Left ventricle myocardium inferior (tissue), 1 donor: ENCODE results near the gene CRHR1. TPM values are rescaled to one million over a fixed set of nuclear protein-coding genes. Genes with fewer than 3 reads are reported as not detected.
"Not testable (repeated sequence)": the region's sequence is repeated elsewhere in the genome, so short reads cannot be mapped to it uniquely, and the experiment has no call there.

Experiments used
- DNase-seq: peaks from one replicate; pipeline ENCODE4 v3.0.0-alpha.2; 2020
- H3K27ac ChIP-seq: fragments of 200-600 bp; replicated peaks from 2 replicates; pipeline ENCODE4 v1.8.0; 2021
- H3K27me3 ChIP-seq: fragments of 200-600 bp; 2 replicates; pipeline ENCODE4 v1.8.0; 2021; ENCODE audit warnings: low read depth
- H3K36me3 ChIP-seq: fragments of 200-600 bp; 2 replicates; pipeline ENCODE4 v1.8.0; 2021
- H3K4me1 ChIP-seq: fragments of 200-600 bp; 2 replicates; pipeline ENCODE4 v1.8.0; 2021
- H3K4me3 ChIP-seq: fragments of 200-600 bp; 2 replicates; pipeline ENCODE4 v1.8.0; 2021; ENCODE audit warnings: mild to moderate bottlenecking, moderate library complexity
- H3K9me3 ChIP-seq: fragments of 200-600 bp; replicated peaks from 2 replicates; pipeline ENCODE4 v1.8.0; 2021
- CTCF ChIP-seq: fragments of 200-600 bp; IDR thresholded peaks from 2 replicates; pipeline ENCODE4 v1.8.0; 2021; ENCODE audit warnings: antibody characterized with exemption, mild to moderate bottlenecking, borderline replicate concordance
- intact Hi-C: fragments of 100-400 bp; cut with micrococcal nuclease; formaldehyde crosslinking; loops from one replicate; pipeline ENCODE4 v1.11.0; 2022
- total RNA-seq: library from RNA; stranded (reverse); fragmentation: NEBNext Ultra II Directional; extraction: Animal tissue kit (Norgen Biotek cat#: 25700); gene quantifications from one replicate; pipeline ENCODE4 v1.2.1, GENCODE V29; 2021
- donor health status: DM: no; HTN: yes; CAD: no; lungs with severe emphysema.

Gene CRHR1
- total RNA-seq, 1 donor from 2014 or later = not detected

- Histone ChIP-seq H3K9me3 (no peaks in the 10 kb centered on the region), H3K4me1 (no peaks in the 10 kb centered on the region), H3K4me3 (no peak overlapping the region), H3K36me3 (no peaks in the 10 kb centered on the region), H3K27ac (no peak overlapping the region), H3K27me3 (peaks cover 80% of the 10 kb centered on the region)
- TF ChIP-seq CTCF = no peak
- intact Hi-C loops = no loop called here
- no peak for DNase-seq
These were observed 71.7 kb downstream of the CRHR1 start for GRCh38 chr17:45855691-45856336.

- H3K36me3 ChIP-seq = no peaks in the 10 kb centered on the region
- no peaks in the 10 kb centered on the region for H3K4me1 ChIP-seq
- H3K4me3 ChIP-seq = no peak overlapping the region
- TF ChIP-seq CTCF = no peak
- H3K27me3 ChIP-seq = peaks cover 74% of the 10 kb centered on the region
- intact Hi-C loops = no loop called here
- DNase-seq = no peak
- no peak overlapping the region for H3K27ac ChIP-seq
- no peaks in the 10 kb centered on the region for H3K9me3 ChIP-seq
These were observed 74.0 kb downstream of the CRHR1 start for GRCh38 chr17:45857977-45858708.

- intact Hi-C loops = no loop called here
- no peaks in the 10 kb centered on the region for H3K4me1 ChIP-seq
- DNase-seq = no peak
- TF ChIP-seq CTCF = no peak
- no peaks in the 10 kb centered on the region for H3K36me3 ChIP-seq
- H3K27ac ChIP-seq = no peak overlapping the region
- H3K27me3 ChIP-seq = peaks cover 76% of the 10 kb centered on the region
- H3K9me3 ChIP-seq = no peaks in the 10 kb centered on the region
- no peak overlapping the region for H3K4me3 ChIP-seq
These were observed 77.0 kb downstream of the CRHR1 start for GRCh38 chr17:45861165-45861564.

GRCh38 chr17:45862127-45862526 is 78.0 kb downstream of the CRHR1 start:
- H3K4me3 ChIP-seq, H3K9me3 ChIP-seq, intact Hi-C loops, DNase-seq, H3K36me3 ChIP-seq, H3K4me1 ChIP-seq, H3K27ac ChIP-seq: not testable (repeated sequence)
- H3K27me3 ChIP-seq = peaks cover 75% of the 10 kb centered on the region

GRCh38 chr17:45863857-45864654 is 79.9 kb downstream of the CRHR1 start:
- no peak for TF ChIP-seq CTCF
- no peak for DNase-seq
- intact Hi-C loops = no loop called here
- no peaks in the 10 kb centered on the region for H3K36me3 ChIP-seq
- no peaks in the 10 kb centered on the region for H3K4me1 ChIP-seq
- no peaks in the 10 kb centered on the region for H3K9me3 ChIP-seq
- H3K27me3 ChIP-seq = peaks cover 78% of the 10 kb centered on the region
- no peak overlapping the region for H3K4me3 ChIP-seq
- no peak overlapping the region for H3K27ac ChIP-seq
